ENCODE data around the gene HORMAD2. TPM values are rescaled to one million over a fixed set of nuclear protein-coding genes. Genes with fewer than 3 reads are reported as not detected.

The HORMAD2 gene
- total RNA-seq, 1 experiment from 2014 or later: not detected

- TF ChIP-seq ARID4B (CRISPR knock-in tag; IDR thresholded peaks at IDR 0.05; ENCODE audit: borderline replicate concordance) (no peak), ZNF121 (CRISPR knock-in tag; IDR thresholded peaks at IDR 0.05) (no peak)
Observed at GRCh38 chr22:30169002-30169401, 88.7 kb downstream of the HORMAD2 start (continued).

GRCh38 chr22:30170129-30170528 lies 89.9 kb downstream of the HORMAD2 start:
- Mint-ChIP-seq H3K36me3 (no peaks in the 10 kb centered on the region), H3K4me1 (no peaks in the 10 kb centered on the region), H3K9me3 (no peaks in the 10 kb centered on the region), H3K27ac (no peak overlapping the region), H3K4me3 (no peak overlapping the region), H3K27me3 (ENCODE audit: low read depth) (peaks cover 8% of the 10 kb centered on the region; the same call in 1 of the 2 replicates)
- DNase-seq (ENCODE audit: low spot score) (no peak), ATAC-seq (no peak)
- POLR2A ChIA-PET: no interaction called here
- CTCF ChIA-PET: no interaction called here
- TF ChIP-seq ZNF121 (CRISPR knock-in tag; IDR thresholded peaks at IDR 0.05) (no peak), ARID4B (CRISPR knock-in tag; IDR thresholded peaks at IDR 0.05; ENCODE audit: borderline replicate concordance) (no peak), IRF2 (CRISPR knock-in tag; IDR thresholded peaks at IDR 0.05; ENCODE audit: borderline replicate concordance, low read depth) (no peak), SOX15 (CRISPR knock-in tag; IDR thresholded peaks at IDR 0.05) (no peak)

- CTCF ChIA-PET: no interaction called here
- no peak for ATAC-seq
- no peak for DNase-seq (ENCODE audit: low spot score)
- no peak overlapping the region for H3K27ac Mint-ChIP-seq
- peaks cover 8% of the 10 kb centered on the region; the same call in 1 of the 2 replicates for H3K27me3 Mint-ChIP-seq (ENCODE audit: low read depth)
- H3K4me1 Mint-ChIP-seq: no peaks in the 10 kb centered on the region
- H3K4me3 Mint-ChIP-seq: no peak overlapping the region
- POLR2A ChIA-PET: no interaction called here
- no peaks in the 10 kb centered on the region for H3K9me3 Mint-ChIP-seq
- H3K36me3 Mint-ChIP-seq: no peaks in the 10 kb centered on the region
- TF ChIP-seq STAT6 (CRISPR knock-in tag; conservative IDR thresholded peaks at IDR 0.05; ENCODE audit: low read depth) (no peak), SMAD3 (CRISPR knock-in tag; IDR thresholded peaks at IDR 0.05; ENCODE audit: borderline replicate concordance) (no peak), USF2 (CRISPR knock-in tag; IDR thresholded peaks at IDR 0.05) (no peak), E2F4 (CRISPR knock-in tag; IDR thresholded peaks at IDR 0.05; ENCODE audit: borderline replicate concordance, low read depth) (no peak), PREB (CRISPR knock-in tag; IDR thresholded peaks at IDR 0.05; ENCODE audit: borderline replicate concordance) (no peak), FOXJ3 (CRISPR knock-in tag; IDR thresholded peaks at IDR 0.05; ENCODE audit: borderline replicate concordance) (no peak), ARID4B (CRISPR knock-in tag; IDR thresholded peaks at IDR 0.05; ENCODE audit: borderline replicate concordance) (no peak), NFE2L1 (CRISPR knock-in tag; IDR thresholded peaks at IDR 0.05) (no peak)
Observed at GRCh38 chr22:30171008-30171407, 90.7 kb downstream of the HORMAD2 start.
